HG03095 (cell line): Measurements from ENCODE around the gene NDUFS2.
"Not testable (repeated sequence)": the region's sequence is repeated elsewhere in the genome, so short reads cannot be mapped to it uniquely, and the experiment has no call there.

Source experiments
- ATAC-seq: cut with Tn5 transposase; IDR thresholded peaks from one replicate; pipeline ENCODE4 v1.9.1; 2021; ENCODE audit warnings: moderate library complexity; ENCODE audit not compliant: unreplicated experiment

NDUFS2 gene

DNA sequence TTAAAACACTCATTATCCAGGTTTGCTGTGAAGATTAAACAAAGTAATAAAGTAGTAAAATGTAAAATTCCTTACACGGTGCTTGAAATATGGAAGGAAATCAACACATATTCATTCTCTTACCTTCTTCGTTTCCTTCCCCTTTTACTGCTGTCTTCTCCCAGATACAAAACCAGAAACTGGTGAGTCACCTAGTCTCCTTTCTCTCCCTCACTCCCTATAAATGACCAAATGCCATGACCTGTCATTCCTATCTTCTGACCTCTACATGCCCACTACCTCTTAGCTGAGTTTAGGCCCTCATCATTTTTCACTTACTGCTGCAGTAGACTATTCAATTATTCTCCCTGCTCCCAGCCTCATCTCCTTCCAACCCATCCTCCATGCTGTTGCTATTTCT, 40.1 kb downstream of the NDUFS2 start:
- no peak for ATAC-seq

DNA sequence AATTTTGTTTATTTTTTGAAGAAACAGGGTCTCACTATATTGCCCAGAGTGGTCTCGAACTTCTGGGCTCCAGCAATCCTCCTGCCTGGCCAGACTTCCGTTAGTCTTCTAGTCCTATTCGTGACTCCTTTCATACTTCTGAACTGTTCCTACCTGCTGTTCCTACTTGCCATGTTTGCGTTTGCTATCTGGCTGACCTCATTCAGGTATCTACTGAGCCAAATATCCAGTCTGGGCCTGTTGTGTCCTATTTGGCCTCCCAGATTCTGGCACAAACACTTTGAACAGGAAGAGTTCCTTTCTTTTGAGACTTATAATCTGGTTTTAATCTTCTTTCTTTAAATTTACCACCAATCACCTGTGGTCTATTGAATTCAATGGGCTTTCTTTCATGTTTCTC, 42.7 kb downstream of the NDUFS2 start:
- ATAC-seq: no peak

DNA sequence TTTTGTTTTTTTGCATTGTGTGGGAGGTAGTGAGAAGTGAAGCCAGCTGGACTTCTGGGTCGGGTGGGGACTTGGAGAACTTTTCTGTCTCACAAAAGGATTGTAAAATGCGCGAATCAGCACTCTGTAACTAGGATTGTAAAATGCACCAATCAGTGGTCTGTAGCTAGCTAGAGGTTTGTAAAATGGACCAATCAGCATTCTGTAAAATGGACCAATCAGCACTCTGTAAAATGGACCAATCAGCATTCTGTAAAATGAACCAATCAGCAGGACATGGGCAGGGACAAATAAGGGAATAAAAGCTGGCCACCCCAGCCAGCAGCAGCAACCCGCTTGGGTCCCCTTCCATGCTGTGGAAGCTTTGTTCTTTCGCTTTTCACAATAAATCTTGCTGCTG, 47.9 kb downstream of the NDUFS2 start:
- ATAC-seq: not testable (repeated sequence)

DNA sequence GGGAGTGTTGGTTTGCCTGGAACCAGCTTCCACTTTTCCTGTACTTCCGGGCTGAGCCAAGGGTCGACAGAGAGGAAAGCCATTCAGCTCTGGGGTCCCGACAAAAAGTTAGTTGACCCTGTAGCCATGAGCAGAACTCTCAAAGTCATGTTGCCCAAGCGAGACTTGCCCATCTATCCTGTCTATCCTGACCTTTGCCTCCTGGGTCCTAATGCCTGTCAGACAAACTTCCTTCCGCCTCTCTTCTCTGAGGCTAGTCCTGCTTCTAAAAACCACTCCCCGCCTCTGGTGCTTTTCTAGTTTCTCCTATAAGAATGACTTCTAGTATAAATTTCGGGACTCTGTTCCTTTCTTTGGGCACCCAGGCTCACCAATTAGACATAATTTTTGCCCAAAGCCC, 48.7 kb downstream of the NDUFS2 start:
- ATAC-seq: no peak

DNA sequence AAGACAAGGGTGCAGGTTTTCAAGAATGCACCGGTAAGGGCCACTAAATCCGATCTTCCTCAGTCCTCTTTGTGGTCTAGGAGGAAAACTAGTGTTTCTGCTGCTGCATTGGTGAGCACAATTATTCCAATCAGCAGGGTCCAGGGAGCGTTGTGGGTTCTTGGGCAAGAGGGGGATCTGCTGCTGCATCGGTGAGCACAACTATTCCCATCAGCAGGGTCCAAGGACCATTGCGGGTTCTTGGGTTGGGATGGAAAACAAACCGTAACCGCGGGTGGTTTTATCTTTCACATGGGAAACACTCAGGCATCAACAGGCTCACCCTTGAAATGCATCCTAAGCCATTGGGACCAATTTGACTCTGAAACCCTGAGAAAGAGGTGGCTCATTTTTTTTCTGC, 49.4 kb downstream of the NDUFS2 start:
- no peak for ATAC-seq

DNA sequence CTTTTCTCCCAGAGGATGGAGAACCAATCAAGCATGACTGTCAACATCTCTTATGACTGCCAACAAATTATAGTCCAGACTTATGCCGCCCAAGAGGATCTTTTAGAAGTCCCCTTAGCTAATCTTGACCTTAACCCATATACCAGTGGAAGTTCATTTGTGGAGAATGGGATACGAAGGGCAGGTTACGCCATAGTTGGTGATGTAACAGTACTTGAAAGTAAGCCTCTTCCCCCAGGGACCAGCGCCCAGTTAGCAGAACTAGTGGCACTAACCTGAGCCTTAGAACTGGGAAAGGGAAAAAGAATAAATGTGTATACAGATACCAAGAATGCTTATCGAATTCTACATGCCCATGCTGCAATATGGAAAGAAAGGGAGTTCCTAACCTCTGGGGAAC, 53.1 kb downstream of the NDUFS2 start:
- not testable (repeated sequence) for ATAC-seq

DNA sequence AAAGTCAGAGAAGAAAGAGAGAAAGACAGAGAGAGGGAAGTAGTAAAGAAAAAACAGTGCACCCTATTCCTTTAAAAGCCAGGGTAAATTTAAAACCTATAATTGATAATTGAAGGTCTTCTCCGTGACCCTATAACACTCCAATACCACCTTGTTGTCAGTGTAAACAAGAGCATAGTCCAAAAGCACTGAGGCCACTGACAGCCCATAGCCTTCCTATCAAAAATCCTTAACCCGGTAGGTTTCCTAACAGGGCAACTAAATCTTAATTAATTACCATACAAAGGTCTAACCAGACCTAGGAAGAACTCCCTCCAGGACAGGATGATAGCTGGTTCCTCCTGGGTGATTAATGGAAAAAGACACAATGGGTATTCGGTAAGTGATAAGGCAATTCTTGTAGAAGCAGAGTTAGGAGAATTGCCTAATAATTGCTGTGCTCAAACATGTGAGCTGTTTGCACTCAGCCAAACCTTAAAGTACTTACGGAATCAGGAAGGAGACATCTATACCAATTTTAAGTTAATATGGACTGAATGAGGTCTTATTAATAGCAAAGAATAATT, 53.9 kb downstream of the NDUFS2 start:
- not testable (repeated sequence) for ATAC-seq

DNA sequence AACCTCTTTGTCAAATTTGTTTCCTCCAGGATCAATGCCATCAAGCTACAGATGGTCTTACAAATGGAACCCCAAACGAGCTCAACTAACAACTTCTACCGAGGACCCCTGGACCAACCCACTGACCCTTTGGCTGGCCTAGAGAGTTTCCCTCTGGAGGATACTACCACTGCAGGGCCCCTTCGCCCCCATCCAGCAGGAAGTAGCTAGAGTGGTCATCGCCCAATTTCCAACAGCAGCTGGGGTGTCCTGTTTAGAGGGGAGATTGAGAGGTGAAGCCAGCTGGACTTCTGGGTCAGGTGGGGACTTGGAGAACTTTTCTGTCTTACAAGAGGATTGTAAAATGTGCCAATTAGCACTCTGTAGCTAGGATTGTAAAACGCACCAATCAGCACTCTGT, 54.9 kb downstream of the NDUFS2 start:
- ATAC-seq: not testable (repeated sequence)

DNA sequence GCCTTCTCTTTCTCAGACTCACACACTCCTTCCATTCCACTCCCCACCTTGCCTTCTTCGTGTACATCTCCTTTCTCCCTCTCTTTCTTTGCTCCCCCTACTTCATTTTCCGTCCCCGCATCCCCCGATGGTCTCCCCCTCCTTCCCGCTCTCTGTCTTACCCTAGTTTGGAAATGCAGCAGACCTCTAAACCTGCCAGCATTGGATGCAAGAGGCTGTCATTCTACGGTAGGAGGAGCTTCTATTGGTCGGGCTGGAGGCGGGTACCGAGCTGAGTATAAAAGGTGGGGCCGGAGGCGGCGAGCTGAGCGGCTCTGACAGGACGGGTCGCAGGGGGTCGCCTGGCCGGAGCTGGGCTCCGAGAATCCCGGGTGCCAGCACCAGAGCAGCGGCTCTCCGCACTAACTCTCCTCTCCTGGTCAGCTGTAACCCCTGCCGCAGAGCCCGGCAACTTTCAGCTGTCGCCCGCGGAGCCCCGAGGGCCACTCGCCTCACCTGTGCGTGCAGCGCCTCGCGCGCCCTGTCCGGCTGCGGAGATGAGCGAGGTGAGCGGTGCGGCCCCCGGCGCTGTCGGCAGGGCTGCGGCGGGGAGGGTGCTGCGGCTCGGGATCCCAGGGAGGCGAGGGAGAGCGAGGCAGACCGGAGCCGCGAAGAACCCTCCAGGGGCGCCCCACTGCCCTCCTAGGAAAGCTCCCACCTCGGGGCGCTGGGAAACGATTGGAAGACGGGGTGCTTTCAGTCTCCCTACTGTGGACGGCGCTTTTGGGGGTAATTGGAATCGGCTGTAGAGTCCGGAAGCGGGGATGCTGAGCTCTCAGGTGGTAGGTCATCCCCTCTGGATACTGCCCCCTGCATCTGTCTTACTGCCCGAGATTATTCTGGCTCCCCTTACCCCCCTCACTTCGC, 56.5 kb downstream of the NDUFS2 start, which contains the start of gene PCP4L1:
TSS of gene PCP4L1 (plus strand) at position 307 of the 906 bp plus-strand sequence. CDS start at position 537, 230 bp downstream.
- no peak for ATAC-seq

DNA sequence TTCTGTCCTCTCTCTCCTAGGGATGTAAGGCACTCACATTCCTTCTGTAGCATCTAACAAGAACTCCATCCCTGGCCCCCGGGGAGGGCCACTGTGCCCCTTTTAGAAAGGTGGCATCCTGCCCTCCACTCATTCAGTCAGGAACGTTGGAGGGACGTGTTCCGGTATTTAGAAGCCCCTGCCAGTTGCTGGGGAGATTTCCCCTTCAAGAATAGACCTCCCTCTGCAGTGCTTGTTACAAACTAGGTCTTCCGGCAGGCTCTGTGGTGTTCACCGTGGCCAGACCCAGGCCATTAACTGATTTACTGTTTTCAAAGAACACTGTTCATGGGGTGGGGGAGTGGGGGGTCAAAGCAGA, 57.2 kb downstream of the NDUFS2 start:
- no peak for ATAC-seq

DNA sequence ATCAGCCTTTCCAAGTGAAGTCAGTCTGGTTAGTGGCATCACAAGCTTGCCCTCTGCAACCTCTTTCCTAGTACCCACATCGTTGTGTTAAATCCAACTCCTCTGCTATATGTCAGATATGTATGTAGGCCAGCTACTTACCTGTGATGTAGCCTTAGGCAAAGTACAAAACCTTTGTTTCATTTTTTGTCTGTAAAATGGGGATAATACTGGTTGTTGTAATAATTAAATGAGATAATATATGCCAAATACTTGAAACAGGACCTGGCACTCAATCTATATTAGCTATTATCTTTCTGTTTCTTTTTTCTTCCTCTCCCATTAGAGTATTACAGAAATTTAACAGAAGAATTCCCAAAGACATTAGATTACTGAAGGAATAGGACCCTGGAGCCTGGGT, 57.6 kb downstream of the NDUFS2 start:
- ATAC-seq: no peak

DNA sequence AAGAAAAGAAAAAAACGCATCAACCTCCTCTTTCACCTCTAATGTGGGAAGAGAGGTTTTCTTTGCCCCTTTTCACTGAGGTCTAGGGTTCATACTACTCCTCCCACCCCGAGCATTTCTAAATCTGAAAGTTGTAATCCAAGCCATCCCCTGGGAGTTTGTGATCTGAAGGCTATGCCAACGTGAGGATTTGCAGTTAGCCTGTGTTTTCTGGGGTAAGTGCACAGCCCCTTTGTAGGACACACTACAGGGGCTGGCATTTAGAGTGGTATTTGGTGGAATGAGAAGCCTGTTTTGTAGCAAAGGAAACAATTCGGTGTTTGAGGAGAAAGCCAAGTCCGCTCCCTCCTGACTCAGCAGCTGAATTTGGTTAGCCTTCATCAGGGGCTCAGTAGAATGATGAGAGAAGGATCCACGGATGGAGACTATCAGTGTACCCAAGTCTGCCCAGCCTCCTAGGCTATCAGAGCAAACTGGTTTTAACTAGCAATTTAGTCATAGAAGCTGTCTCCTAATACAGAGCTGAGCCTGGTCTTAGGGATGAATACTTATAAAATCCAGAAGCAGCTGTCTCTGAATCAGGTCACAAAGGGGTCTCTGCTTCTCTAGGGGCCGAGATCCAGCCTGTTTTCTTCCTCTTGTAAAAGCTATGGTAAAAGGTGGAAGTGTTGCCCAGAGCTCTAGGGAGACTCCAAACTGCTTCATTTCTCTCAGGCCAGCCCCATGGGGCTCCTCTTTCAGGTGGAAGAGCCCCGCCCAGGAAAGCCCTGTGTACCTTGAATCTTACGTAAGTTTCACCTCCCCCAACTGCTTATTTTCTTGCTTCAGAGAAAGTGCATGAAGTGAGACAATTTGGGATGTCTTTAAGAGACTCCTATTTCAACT, 58.5 kb downstream of the NDUFS2 start:
- no peak for ATAC-seq

DNA sequence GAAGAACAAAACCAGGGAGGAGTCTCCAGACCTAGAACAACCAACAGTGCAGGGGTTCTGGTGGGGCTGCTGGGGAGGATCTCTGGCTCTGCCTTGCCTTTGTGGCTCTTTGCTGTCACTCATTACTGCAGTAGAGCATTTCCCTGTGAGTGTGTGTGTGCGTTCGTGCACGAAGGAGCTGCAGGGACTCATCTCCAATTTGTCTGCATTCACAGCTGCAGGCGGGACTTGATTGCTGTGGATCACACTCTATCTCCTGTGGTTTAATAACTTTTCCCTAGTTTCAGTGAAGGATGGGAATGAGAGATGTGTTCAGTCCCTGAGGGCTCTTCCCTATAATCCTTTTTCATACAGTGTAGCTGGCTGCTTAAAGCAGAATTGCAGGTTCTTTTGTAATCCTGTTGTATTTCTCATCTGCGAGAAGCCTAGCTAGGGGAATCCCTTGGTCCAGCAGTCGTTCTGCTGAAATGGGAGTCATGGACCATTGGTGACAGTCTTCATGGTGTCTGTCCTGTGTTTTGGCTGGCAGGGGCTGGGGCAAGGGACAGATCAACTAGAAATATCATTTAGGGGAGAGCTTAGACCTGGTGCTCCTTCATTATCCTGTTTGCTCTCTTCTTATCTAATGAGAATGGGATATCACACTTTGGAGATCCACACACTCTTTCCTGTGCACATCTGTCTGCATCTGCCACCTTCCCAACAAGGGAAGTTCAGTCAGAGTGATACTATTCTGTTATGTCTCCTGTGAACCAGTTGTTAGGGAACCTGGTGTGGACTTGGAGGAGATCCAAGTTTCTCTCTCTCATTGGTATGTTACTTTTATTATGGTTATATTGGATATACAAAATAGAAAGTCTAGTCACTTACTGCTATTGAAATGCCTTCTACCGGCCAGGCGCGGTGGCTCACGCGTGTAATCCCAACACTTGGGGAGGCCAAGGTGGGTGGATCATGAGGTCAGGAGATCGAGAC, 59.4 kb downstream of the NDUFS2 start:
- no peak for ATAC-seq
